Hematopoietic multipotent progenitor cell treated with erythropoietin and hydrocortisone succinate and interleukin-3 and kit ligand, for 8 days (in vitro differentiated cells): Measurements from ENCODE around the gene ACVRL1.

ENCODE experiments used
- DNase-seq: peaks from one replicate; pipeline ENCODE4 v3.0.0-alpha.2; 2015

ACVRL1 gene

DNA sequence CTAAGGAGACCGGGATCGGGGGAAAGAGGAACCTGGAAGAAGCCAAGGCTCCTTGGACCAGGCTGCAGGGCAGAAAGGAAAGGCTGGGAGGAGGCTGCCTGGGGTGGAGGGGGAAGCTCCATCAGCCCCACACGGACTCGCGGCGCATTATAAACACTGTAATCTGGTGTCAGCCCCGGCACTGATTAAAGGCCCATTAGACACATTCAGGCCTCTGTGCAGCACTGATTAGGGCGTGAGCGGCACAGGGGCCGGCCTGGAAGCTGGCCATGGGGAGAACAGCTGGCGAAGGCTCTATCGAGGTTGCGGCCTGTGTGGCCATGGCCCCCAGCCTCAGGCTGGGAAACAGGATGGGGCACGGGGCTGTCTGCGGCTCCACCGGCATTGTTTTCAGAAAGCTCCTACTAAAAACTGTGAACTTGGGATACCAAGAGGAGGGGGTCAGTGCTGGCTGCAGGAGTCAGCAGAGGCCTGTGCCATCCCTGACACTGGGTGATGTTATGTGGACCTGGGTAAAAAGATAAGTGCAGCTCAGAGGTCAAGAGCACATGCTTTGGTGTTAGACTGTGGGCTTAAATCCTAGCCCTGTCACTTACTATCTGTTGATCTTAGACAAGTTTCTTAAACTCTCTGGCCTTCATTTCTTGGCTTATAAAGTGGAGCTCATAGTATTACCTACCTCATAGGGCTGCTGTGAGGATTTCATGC is 10.6 kb downstream of the ACVRL1 start:
- peak; percentile 30 for DNase-seq

DNA sequence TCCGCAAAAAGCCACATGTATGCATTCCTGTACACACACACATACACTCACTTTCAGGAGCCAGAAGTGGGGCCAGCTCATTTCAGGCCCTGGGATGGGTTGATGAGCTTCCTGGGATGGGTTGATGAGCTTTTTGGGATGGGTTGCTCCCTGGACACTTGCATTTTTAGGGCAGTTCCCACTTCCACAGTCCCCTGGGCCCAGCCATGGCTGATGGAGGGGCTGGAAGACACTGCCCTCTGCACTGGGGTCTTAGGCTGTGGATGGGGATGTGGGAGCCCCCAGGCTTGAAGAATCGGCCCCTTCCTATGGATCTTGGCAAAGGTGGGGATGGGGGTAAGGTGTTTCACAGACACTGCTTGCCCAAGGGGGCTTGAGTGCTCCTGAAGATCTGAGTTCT is 12.7 kb downstream of the ACVRL1 start:
- no peak for DNase-seq

DNA sequence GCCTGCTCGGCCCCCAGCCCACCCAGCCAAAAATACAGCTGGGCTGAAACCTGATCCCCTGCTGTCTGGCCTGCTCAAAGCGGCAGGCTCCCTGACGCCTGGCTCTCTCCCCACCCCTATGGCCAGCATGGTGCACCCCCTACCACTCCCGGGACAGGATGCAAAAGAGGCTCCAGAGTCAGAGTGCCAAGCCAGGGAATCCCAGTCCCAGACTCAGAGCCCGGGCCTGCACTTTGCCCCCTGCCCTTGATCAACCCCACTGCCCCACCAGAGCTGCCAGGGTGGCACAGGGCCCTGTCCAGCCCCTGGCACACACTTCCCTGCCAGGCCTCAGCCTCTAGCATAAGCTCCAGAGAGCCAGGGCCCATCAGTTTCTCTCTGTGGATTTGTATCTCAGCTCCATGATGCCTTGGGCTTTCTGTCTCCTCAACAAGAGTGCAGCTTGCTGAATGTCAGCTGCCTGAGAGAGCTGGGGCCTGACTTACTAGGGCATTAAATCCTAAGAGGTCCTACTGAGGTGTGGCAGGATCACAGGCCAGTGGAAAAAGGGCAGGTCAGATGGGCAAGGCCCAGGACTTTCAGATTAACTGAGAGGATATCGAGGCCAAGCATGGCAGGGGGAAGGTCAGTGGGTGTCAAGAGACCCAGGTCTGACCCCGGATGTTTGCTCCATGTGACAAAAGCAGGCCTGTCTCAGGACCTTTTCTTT is 13.9 kb downstream of the ACVRL1 start:
- no peak for DNase-seq

- no peak for DNase-seq
Measured at GRCh38 chr12:51922146-51922545, 14.8 kb downstream of the ACVRL1 start.

DNA sequence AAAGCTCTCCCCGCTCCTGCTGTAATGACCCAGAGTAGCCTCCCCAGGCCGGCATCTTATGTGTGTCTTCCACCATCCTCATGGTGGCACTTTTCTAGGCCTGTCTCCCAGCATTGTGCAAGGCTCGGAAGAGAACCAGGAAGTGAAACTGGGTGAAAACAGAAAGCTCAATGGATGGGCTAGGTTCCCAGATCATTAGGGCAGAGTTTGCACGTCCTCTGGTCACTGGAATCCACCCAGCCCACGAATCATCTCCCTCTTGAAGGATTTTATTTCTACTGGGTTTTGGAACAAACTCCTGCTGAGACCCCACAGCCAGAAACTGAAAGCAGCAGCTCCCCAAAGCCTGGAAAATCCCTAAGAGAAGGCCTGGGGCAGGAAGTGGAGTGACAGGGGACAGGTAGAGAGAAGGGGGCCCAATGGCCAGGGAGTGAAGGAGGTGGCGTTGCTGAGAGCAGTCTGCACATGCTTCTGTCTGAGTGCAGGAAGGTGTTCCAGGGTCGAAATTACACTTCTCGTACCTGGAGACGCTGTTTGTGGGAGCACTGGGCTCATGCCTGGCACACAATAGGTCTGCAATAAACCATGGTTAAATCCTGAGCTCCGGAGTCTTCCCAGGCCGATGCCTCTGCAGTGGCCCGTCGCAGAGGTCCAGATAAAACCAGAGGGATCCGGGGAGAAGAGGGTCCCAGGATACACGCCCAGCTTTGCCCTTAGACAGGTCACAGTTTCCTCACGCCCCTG is 15.6 kb downstream of the ACVRL1 start:
- no peak for DNase-seq

DNA sequence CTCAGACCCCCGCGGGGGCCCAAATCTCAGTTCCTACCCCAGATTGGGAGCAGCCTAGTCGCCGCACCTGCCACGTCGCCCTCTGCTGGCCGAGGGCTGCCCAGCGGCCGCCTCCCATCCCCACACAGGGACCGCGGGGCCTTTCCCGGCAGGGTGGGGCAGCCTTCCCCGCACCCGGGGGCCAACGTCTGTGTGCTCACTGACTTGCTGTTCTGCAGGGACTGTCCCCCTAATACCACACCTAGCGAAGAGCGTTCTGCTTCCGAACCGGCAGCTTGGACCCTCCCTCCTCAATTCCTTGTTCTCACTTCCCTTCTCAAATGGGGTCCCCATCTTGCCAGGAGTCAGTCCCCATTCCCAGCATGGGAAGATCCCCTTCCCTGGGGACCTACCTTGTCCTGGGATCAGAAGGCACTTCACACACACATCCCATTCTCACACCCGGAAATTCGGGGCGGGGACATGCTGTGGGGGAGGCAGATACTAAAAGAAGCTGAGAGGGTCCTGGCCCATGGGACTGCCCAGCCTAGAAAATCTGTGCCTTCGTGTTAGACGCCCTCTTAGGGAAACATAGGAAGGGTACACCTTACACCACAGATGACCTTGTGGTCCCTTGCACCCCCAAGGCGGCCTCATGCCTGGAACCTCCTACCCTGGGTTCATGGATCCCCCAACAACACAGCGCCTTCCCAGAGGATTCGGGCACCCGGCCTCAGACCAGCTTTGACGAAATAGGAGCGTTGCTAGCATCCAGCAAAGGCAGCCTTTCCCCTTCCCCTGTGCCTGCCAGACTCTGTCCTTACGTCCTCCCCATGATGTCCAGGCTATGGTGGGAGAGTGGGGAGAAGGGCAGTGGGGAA is 16.4 kb downstream of the ACVRL1 start:
- peak; percentile 17 for DNase-seq

DNA sequence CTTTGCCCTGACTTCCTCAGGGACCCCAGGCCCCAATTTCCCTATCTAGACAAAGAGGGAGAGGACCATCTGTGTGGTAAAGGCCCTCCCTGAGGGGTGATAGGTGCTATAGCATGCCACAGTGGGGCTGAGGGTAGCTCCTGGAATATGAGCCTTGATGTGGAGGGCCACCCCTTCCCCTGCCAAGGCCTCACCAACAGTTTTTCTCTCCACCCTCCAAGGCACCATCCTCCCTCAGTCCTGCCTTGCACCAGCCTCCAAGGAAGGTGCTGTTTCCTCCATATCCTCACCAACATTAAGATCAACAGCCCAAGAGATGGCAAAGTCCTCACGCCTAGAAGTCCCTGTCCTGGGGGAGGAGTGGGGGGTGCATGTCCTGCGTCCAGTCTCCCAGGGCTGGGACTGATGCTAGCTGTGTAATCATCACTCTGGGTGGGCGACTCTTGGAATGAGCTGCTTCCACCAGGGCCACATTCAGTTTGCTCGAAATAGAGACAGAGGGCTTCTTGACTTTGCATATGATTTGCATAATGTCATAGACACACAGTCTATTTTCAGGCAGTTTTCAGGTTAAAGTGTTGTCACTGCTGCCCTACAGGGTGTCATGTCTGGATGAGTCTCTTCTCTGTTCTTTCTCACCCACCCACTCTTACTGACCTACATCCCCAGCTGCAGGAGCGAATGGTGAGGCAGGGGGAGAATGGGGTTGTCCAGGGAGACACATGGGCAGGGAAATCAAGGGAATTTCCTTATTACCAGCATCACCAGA is 17.4 kb downstream of the ACVRL1 start:
- DNase-seq = no peak

DNA sequence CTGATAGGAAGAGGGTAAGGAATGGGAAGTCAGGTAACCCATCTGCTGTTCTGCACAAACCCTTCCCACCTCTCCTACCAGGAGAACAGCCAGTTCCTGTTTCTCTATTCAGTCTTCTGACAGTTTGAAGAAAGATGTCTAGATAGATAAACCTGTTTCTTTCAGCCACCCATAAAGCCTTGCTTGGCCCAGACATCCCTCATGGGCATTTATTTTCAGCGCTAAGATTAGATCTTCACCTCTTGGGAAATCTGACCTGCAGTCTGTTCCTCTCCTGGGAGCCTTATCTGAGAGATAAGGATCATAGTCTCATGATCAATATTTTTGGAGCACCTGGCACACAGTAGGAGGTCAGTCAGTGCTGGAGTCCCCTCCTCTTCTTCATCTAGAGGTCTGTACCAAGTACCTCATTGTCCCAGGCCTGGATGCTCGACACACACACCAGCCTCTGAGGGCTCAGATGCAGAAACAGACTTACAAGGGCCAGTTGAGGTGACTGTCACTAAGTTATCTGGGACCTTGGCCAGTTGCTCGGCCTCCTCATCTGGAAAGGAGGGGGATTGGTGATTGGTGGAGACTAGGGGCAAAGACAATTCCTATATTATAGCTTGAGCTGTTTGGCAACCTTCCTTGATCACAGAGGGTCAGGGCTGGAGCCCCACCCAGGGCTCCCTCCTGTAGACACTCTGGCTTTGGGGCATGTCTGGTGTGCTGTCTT is 18.2 kb downstream of the ACVRL1 start:
- DNase-seq = peak; percentile 39

DNA sequence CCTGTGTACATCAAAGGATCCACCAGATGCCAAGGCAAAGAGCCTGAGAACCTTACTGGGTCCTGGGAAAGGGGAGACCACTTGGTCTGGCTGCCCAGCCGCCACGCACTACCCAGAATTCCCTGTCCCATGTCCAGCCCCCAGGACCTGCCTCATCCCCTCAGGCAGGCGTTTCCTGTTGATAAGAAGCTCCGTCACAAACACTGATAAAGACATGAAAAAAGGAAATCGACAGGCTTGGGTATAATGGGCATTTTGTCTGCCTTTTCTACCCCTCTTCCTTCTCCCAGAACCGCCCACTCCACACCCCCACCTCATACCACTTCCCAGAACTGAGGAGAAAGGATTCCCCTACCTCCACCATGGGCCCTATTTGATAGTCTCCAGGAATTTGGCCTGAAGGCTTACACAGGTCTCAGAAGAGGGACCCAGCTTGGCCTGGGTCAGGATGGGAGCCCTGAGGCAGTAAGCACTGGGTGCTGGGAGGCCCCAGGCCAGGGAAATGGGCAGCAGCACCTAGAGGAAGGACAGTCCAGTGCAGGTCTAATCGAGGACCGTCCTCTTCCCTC is 18.8 kb downstream of the ACVRL1 start:
- DNase-seq = peak; percentile 79

DNA sequence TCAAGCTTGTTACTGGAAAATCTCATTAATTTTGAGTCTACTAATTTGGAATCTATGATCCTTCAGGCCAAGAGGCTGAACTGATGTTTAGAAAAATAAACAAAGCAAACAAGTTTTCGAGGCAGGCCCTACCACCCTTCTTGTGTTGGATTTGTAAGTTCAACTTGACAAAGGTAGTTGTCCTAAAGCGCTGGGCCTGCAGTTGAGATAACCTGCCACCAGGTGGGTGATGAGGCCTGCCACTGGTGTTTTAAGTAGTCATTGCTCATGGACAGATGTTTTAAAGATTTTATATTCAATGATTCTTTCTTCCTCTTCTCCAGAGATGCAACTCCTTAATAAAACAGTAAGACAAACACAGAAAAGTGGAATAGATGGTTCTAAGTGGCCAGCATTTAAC is 19.4 kb downstream of the ACVRL1 start:
- peak; percentile 70 for DNase-seq

- no peak for DNase-seq
Measured at GRCh38 chr12:51932218-51933076, 25.1 kb downstream of the ACVRL1 start.

DNA sequence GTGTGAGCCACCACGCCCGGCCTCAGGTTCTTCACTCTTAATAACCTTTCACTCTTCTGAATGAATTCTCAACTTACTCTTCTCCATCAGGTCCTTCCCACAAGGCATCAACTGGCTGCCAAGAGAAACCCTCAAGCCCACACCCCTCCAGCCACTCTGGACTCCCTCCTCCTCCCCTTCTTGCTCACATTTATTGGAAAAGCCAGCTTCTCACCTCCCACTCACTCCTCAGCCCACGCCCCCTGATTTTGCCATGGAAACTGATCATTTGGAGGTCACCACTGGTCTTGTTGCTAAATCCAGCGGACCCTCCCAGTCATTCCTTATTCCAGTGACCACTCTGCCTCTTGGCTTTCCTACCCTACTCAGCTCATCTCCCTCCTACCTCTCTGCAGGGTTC is 26.8 kb downstream of the ACVRL1 start:
- DNase-seq = no peak

GRCh38 chr12:51937926-51938325 is 30.6 kb downstream of the ACVRL1 start:
- DNase-seq = no peak

DNA sequence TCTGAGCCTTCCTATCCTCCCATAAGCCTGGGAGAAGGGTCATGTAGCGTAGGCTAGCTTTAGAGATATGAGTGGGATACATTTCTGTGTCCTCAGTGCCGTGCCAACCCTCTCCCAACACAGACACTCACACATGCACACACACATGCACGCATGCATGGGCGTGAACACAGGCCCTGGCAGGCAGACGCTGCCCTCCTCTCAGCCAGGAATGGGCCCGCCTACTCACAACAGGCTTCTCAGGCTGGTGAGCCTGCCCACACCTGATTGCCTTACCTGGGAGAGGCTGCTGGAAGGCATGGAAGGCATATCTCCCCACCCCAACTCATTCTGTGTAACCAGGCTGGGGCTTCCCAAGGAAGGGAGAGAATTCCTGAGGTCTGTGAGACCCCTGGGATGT is 31.4 kb downstream of the ACVRL1 start:
- no peak for DNase-seq

- no peak for DNase-seq
Measured at GRCh38 chr12:51941011-51941581, 33.8 kb downstream of the ACVRL1 start.

GRCh38 chr12:51941604-51942003 is 34.3 kb downstream of the ACVRL1 start:
- DNase-seq = no peak

DNA sequence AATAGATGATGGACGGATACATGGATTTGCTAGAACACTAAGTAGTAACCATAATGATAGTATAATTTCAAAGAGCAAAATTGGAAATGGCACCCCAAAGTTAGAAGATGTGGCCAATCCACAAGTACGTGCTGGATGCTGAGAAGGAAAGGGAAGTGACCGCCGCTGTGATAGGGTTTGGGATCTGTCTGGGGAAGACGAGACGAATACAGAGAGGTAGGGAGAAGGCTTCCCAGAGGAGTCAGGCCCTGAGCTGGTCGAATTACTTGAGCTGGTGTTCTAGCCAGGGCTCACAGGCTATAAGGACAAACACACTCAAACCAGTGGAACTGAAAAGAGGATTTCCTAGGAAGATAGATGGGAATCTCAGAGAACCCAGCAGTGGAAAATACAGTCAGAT is 34.8 kb downstream of the ACVRL1 start:
- DNase-seq = no peak

GRCh38 chr12:51942501-51943000 is 35.2 kb downstream of the ACVRL1 start:
- no peak for DNase-seq

GRCh38 chr12:51943346-51943745 is 36.0 kb downstream of the ACVRL1 start:
- DNase-seq = no peak
